ENCODE results near the gene ANXA5.

ANXA5 gene

DNA sequence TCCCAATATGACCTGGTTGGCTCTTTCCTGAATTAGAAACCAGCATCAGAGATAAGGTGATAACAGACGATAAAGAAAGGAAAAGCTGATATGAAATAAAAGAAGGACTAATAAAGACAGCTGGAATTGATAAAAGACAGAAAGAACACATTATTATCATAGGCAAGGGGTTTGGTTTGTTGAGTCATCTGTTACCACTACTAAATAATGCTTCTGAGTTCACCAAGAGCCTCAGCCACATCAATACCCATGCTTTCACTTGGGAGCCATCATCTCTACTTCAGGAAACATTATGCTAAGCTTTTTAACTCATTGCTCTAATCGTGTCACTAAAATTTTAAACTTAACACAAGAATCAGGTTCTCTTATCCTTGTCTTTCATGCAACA is 27.6 kb downstream of the ANXA5 start:
- no peak for TF ChIP-seq CTCF (conservative IDR thresholded peaks at IDR 0.05; ENCODE audit: low read depth, low read length)
- H3K9ac ChIP-seq, result no peak overlapping the region

GRCh38 chr4:121668368-121669162 is 28.2 kb downstream of the ANXA5 start:
- Histone ChIP-seq H3K4me2 (no peak overlapping the region), H3K36me3 (ENCODE audit: insufficient read depth) (peaks cover 3% of the 10 kb centered on the region; the same call in 1 of the 2 replicates), H3K79me2 (ENCODE audit: insufficient read depth, low read depth) (no peaks in the 10 kb centered on the region), H2AFZ (ENCODE audit: low read depth) (no peak overlapping the region), H3K27ac (no peak overlapping the region), H3K4me1 (ENCODE audit: low read depth, poor library complexity, severe bottlenecking) (peaks cover 7% of the 10 kb centered on the region), H3K9ac (no peak overlapping the region), H3K27me3 (ENCODE audit: insufficient read depth, low read depth) (no peaks in the 10 kb centered on the region), H3K4me3 (IDR thresholded peaks at IDR 0.05; ENCODE audit: insufficient read depth, low read depth, low read length) (no peak overlapping the region), H4K20me1 (ENCODE audit: insufficient read depth) (no peaks in the 10 kb centered on the region)
- TF ChIP-seq CTCF (conservative IDR thresholded peaks at IDR 0.05; ENCODE audit: low read depth, low read length), result no peak

More for the DNA sequence above, 27.6 kb downstream of the ANXA5 start:
- H3K36me3 ChIP-seq (ENCODE audit: insufficient read depth), result peaks cover 3% of the 10 kb centered on the region; the same call in 1 of the 2 replicates
- no peak overlapping the region for H3K27ac ChIP-seq
- H3K4me3 ChIP-seq (IDR thresholded peaks at IDR 0.05; ENCODE audit: insufficient read depth, low read depth, low read length), result no peak overlapping the region
- H3K27me3 ChIP-seq (ENCODE audit: insufficient read depth, low read depth), result no peaks in the 10 kb centered on the region
- no peaks in the 10 kb centered on the region for H3K79me2 ChIP-seq (ENCODE audit: insufficient read depth, low read depth)
- H4K20me1 ChIP-seq (ENCODE audit: insufficient read depth), result no peaks in the 10 kb centered on the region
- peaks cover 7% of the 10 kb centered on the region for H3K4me1 ChIP-seq (ENCODE audit: low read depth, poor library complexity, severe bottlenecking)
- H2AFZ ChIP-seq (ENCODE audit: low read depth), result no peak overlapping the region
- no peak overlapping the region for H3K4me2 ChIP-seq

DNA sequence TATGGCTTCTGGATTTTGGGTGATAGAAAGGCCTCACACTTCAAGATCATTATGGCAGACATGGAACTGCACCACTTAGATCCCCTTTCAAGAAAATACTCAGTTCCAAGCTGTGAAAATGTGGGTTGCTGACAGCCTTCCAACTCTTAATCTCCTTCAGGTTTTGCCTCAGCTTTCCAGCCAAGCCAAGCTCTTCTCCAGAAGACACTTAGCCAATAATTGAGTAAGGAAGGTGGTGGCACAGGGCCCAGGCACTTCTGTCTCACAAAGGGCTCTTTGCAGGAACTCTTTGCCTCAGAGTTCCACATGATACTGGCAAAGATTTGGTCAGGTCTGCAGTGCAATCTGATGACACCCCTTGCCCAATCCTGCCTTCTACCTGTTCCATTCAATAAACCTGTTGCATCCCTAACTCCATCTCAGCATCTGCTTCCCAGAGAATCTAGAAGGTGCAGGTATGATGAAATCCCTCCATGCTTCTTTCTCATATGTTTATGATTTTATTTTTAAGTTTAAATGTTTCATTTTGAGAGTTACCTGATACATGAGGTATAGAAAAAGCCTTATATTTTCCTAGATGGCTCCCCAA is 30.6 kb downstream of the ANXA5 start:
- H3K27me3 ChIP-seq (ENCODE audit: insufficient read depth, low read depth), result no peaks in the 10 kb centered on the region
- no peak for TF ChIP-seq CTCF (conservative IDR thresholded peaks at IDR 0.05; ENCODE audit: low read depth, low read length)
- no peak overlapping the region for H3K9ac ChIP-seq
- H3K4me3 ChIP-seq (IDR thresholded peaks at IDR 0.05; ENCODE audit: insufficient read depth, low read depth, low read length), result no peak overlapping the region
- no peaks in the 10 kb centered on the region for H3K79me2 ChIP-seq (ENCODE audit: insufficient read depth, low read depth)
- H3K27ac ChIP-seq, result no peak overlapping the region
- peaks cover 3% of the 10 kb centered on the region; the same call in 1 of the 2 replicates for H3K36me3 ChIP-seq (ENCODE audit: insufficient read depth)
- no peak overlapping the region for H2AFZ ChIP-seq (ENCODE audit: low read depth)
- no peaks in the 10 kb centered on the region for H4K20me1 ChIP-seq (ENCODE audit: insufficient read depth)
- peaks cover 7% of the 10 kb centered on the region for H3K4me1 ChIP-seq (ENCODE audit: low read depth, poor library complexity, severe bottlenecking)
- H3K4me2 ChIP-seq, result no peak overlapping the region

DNA sequence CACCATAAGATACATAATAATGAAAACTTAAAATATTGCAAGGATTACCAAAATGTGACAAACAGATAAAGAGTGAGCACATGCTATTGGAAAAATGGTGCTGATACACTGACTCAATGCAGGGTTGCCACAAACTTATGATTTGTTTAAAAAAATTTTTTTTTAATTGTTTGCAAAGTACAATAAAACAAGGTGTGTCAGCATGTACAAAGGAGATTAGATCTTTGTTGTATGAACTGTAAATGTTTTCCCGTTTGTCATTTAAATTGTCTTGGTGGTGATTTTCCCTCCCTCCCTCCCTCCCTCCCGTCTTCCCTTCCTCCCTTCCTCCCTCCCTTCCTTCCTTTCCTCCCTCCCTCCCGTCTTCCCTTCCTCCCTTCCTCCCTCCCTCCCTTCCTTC is 31.4 kb downstream of the ANXA5 start:
- Histone ChIP-seq H3K79me2 (ENCODE audit: insufficient read depth, low read depth) (no peaks in the 10 kb centered on the region), H3K4me2 (no peak overlapping the region), H3K9ac (no peak overlapping the region), H3K36me3 (ENCODE audit: insufficient read depth) (peaks cover 3% of the 10 kb centered on the region; the same call in 1 of the 2 replicates), H3K4me1 (ENCODE audit: low read depth, poor library complexity, severe bottlenecking) (peaks cover 7% of the 10 kb centered on the region), H3K27ac (no peak overlapping the region), H4K20me1 (ENCODE audit: insufficient read depth) (no peaks in the 10 kb centered on the region), H2AFZ (ENCODE audit: low read depth) (no peak overlapping the region), H3K27me3 (ENCODE audit: insufficient read depth, low read depth) (no peaks in the 10 kb centered on the region), H3K4me3 (IDR thresholded peaks at IDR 0.05; ENCODE audit: insufficient read depth, low read depth, low read length) (no peak overlapping the region)
- no peak for TF ChIP-seq CTCF (conservative IDR thresholded peaks at IDR 0.05; ENCODE audit: low read depth, low read length)
